GM18858 (cell line): ENCODE measurements around the gene VTN.
"Not testable (repeated sequence)": the region's sequence is repeated elsewhere in the genome, so short reads cannot be mapped to it uniquely, and the experiment has no call there.

Source experiments
- ATAC-seq: cut with Tn5 transposase; IDR thresholded peaks from one replicate; pipeline ENCODE4 v1.9.1; 2021; ENCODE audit not compliant: unreplicated experiment

The VTN gene

DNA sequence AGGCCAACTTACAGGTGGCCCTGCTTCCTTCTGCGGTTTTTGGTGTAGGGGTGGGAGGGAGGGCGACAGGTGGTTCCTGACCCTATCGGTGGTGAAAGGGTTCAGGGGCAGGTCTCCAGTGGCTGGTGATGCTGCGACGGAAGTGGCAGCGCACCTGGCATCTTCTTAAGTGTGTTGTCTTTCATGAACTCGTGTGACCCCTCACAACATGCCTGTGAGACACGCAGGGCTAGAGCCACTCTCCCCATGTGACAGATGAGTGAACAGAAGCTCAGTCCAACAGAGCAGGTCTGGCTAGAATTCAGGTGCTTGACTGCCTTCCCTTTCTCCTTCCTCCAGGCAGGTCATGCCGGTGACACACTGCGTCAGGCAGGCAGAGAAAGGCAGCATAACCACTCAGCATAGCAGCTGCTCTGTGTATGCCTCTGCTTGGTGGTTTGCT lies 26.6 kb downstream of the VTN start:
- no peak for ATAC-seq

DNA sequence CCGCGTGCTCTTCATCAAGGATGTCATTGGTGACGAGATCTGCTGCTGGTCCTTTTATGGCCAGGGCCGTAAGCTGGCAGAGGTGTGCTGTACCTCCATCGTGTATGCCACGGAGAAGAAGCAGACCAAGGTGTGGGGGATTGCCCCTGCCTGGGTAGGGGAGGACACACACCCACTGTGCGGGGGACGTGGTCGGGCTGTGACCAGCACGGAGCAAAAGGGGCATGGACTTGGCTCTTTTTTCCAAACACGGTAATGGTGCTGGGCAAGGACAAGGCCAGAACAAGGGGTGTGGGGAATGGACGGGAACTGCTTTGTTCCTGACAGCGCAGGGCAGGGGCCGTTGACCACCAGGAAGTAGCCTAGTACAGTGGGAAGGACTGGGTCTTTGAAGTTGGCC lies 27.8 kb downstream of the VTN start:
- no peak for ATAC-seq

DNA sequence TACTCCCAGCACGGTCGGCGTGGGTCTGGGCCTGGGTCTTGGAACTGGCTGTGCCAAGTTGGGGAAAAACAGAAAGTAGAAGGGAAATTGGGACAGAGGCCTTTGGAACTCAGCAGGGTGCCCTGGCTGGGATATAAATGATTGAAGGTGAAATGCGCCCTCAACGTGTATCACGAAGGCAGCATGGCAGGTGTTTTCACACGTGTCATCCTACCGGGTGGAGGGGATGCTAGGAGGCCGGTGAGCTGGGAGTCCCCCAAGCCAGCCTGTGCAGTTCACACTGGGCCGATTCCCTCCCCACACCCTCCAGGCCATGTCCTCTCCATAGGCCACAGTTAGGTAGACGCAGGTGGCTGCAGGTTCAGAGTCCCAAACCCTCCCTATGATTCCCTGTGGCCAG lies 28.6 kb downstream of the VTN start:
- ATAC-seq, result no peak

DNA sequence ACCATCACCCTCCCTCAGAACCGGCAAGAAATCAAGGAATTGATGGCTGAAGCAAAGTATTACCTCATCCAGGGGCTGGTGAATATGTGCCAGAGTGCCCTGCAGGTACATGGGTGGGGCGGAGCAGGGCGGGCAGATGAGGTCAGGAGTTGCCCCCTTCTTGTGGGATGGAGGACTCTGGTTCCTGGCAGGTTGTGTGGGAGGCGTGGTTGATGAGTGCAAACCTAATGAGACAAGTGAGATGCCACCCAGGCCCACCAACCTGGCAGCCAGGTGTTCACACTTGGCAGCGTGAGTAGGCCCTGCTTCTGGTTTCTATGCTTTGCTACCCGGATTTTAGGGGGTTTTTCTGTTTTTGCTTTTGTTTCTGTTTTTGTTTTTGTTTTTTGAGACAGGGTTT lies 29.7 kb downstream of the VTN start:
- ATAC-seq, result no peak

- no peak for ATAC-seq
Observed at GRCh38 chr17:28339431-28339830, 30.7 kb downstream of the VTN start.

- not testable (repeated sequence) for ATAC-seq
Observed at GRCh38 chr17:28338769-28339212, 31.3 kb downstream of the VTN start.

- no peak for ATAC-seq
Observed at GRCh38 chr17:28338056-28338768, 31.9 kb downstream of the VTN start.

- no peak for ATAC-seq
Observed at GRCh38 chr17:28335959-28336871, 33.9 kb downstream of the VTN start.

GRCh38 chr17:28335201-28335958 lies 34.7 kb downstream of the VTN start, which contains the start of the genes IFT20 and TNFAIP1:
TSS of gene IFT20 (minus strand) at chr17:28335472. CDS start at chr17:28331985, 3,487 bp downstream.
TSS of gene TNFAIP1 (plus strand) at chr17:28335761. CDS start at chr17:28339522, 3,761 bp downstream.
- peak; percentile 95 for ATAC-seq

- ATAC-seq, result no peak
Observed at GRCh38 chr17:28334666-28335200, 35.4 kb downstream of the VTN start.

DNA sequence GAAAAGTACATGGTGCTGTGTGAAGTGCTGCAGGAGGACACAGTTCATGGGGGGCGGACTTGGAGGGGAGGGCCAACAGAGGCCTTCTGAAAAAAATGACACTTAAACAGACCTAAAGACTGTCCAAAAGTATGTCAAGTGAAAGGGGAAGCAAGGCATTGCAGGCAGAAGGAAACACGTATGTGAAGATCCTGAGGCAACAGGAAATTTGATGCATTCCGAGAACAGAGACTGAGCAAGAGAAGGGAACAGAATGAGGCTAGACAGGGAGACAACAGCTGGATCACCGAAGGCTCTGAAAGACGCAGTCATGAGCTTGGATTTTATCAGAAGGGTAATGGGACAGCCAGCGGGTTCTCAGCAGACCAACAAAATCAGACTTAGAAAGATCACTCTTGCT lies 35.9 kb downstream of the VTN start:
- no peak for ATAC-seq

DNA sequence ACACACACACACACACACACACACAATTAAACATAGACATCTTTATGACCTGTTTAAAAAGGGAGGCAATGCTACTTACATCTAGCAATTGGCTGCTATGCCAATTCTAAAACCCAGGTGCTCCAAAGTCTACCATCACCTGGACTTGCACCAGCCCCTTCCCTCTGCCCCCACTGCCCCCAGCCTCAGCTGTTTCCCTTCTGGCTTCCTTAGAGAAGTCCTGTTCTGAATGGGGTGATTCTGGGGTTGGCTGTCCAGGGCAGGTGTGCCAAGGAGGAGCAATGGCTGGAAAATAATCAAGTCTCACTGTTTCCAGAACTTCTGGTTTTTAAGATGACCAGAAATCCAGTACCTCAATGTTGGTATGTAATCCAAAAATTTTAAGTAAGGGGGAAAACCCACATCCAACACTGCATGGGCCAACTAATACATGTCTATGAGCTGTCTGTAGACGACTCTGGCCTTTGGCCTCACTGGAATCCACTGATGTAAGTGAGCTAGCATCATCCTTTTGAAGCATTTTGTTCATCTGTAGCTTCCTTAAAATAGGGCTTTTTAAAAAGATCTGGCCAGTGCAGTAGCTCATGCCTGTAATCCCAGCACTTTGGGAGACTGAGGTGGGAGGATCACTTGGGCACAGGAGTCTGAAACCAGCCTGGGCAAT lies 36.9 kb downstream of the VTN start:
- ATAC-seq, result no peak

DNA sequence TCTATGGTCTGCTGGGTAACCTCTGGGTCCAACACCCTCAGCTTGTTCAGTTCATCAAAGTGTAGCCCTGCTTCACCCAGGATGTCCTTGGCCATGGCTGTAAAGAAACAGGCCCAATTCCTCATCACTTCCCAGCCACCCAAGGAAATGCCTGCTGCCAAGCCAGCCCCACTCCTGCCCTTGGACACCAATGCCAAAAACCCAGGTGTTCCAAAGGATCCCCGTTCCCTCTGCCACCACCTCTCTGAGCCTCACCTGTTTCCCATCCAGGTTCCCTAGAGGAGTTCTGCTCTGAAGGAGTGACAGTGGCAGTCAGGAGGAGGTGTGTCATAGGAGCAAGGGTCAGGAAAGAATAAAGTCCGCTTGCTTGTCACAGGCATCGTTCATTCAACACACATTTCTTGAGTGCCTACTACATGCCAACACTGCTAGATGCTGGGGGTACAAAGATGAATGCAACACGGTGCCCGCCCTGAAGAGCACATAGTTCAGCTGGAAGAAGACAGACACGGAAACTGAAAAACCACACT lies 38.2 kb downstream of the VTN start:
- ATAC-seq, result no peak

GRCh38 chr17:28330671-28331070 lies 39.4 kb downstream of the VTN start:
- ATAC-seq, result no peak

DNA sequence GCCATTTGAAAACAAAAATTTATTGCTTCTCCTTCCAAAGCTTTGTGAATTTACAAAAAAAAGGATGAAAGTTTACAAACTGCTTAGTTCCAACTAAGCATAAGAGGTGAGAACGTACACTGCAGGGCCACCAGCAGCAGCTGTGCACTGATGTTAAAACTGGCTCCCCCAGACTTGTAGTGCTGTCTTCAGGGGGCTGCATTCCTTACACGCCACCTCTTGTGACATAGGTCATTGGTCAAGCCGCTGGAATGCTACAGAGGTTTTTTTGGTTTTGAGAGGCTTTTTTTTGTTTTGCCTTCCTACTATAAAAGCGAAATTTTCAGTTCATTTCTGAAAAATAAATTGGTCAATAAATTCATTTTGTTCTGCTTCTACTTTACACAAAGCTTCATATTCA lies 41.8 kb downstream of the VTN start:
- ATAC-seq, result no peak

DNA sequence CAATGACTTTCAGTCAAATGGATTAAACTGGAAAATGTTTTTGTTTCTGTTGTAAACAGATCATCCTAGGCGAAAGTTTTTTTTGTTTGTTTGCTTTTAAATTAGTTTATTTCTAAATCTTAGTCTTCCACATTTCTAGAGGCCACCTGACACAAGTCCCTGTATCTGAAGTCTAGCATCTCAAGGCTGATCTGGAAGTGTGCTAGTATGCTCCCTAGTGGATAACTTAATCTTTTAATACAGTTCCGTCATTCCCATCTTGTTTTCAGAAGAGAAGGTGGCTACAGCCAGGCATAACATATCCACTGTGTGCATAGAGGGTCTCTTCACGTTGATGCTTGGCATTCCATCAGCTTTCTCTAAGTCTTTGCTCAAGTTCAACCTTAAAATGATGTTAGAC lies 42.4 kb downstream of the VTN start:
- no peak for ATAC-seq

GRCh38 chr17:28327031-28327607 lies 43.0 kb downstream of the VTN start:
- no peak for ATAC-seq

- ATAC-seq, result no peak
Observed at GRCh38 chr17:28326114-28326513, 44.0 kb downstream of the VTN start.

GRCh38 chr17:28325211-28325610 lies 44.9 kb downstream of the VTN start:
- no peak for ATAC-seq

- no peak for ATAC-seq
Observed at GRCh38 chr17:28324781-28325180, 45.3 kb downstream of the VTN start.
